Mesodermal cell (in vitro differentiated cells): ENCODE results near the gene TMEM266.

Experiments used
- H3K27ac ChIP-seq: 2 replicates; pipeline ENCODE4 v1.7.0; 2013; ENCODE audit warnings: mild to moderate bottlenecking, low read depth, low read length, moderate library complexity; ENCODE audit not compliant: severe bottlenecking
- H3K36me3 ChIP-seq: 2 replicates; pipeline ENCODE4 v1.7.1; 2013; ENCODE audit warnings: mild to moderate bottlenecking, low read length, moderate library complexity; ENCODE audit not compliant: control insufficient read depth, insufficient read depth
- H3K4me1 ChIP-seq: one replicate; pipeline ENCODE4 v1.7.1; 2013; ENCODE audit warnings: mild to moderate bottlenecking, low read length; ENCODE audit not compliant: insufficient read depth, control insufficient read depth, poor library complexity, severe bottlenecking
- H3K4me3 ChIP-seq: 2 replicates; pipeline ENCODE4 v1.7.0; 2013; ENCODE audit warnings: low read length, control low read depth, mild to moderate bottlenecking; ENCODE audit not compliant: insufficient read depth, poor library complexity, severe bottlenecking; ENCODE audit errors: extremely low read depth
- H3K9me3 ChIP-seq: 2 replicates; pipeline ENCODE4 v1.7.1; 2013; ENCODE audit warnings: mild to moderate bottlenecking, low read length, moderate library complexity; ENCODE audit not compliant: control insufficient read depth
- WGBS, 2 experiments: methylation state at CpG; one replicate each; pipeline ENCODE4 v1.1.5; 2013; ENCODE audit warnings: missing lambda C conversion rate in 2 of 2; ENCODE audit not compliant: insufficient coverage in 2 of 2; 5-methylcytosine and 5-hydroxymethylcytosine counted together

Gene TMEM266

GRCh38 chr15:76162036-76162398, 102.2 kb downstream of the TMEM266 start:
- Histone ChIP-seq H3K27ac (no peak overlapping the region), H3K36me3 (no peaks in the 10 kb centered on the region), H3K9me3 (no peaks in the 10 kb centered on the region), H3K4me3 (no peak overlapping the region), H3K4me1 (peaks cover 13% of the 10 kb centered on the region)
- 94 to 98% methylated on average over 4 to 6 of the region's 12 CpGs for WGBS, 2 experiments

- peaks cover 13% of the 10 kb centered on the region for H3K4me1 ChIP-seq
- no peak overlapping the region for H3K27ac ChIP-seq
- no peaks in the 10 kb centered on the region for H3K9me3 ChIP-seq
- WGBS, 2 experiments, result 94 to 95% methylated on average over 8 to 9 of the region's 10 CpGs
- no peak overlapping the region for H3K4me3 ChIP-seq
- no peaks in the 10 kb centered on the region for H3K36me3 ChIP-seq
These were observed 103.1 kb downstream of the TMEM266 start for GRCh38 chr15:76162784-76163456.

- 87% methylated on average over 15 to 17 of the region's 21 CpGs for whole genome bisulfite sequencing, 2 experiments
These were observed 103.9 kb downstream of the TMEM266 start for GRCh38 chr15:76163457-76164295.

GRCh38 chr15:76164602-76165001, 104.8 kb downstream of the TMEM266 start:
- no peaks in the 10 kb centered on the region for H3K36me3 ChIP-seq
- no peak overlapping the region for H3K27ac ChIP-seq
- H3K4me1 ChIP-seq, result peaks cover 17% of the 10 kb centered on the region
- H3K9me3 ChIP-seq, result no peaks in the 10 kb centered on the region
- H3K4me3 ChIP-seq, result no peak overlapping the region
- 94 to 98% methylated on average over 7 to 8 of the region's 8 CpGs for WGBS, 2 experiments

More at GRCh38 chr15:76163457-76164295, 103.9 kb downstream of the TMEM266 start:
- Histone ChIP-seq H3K36me3 (no peaks in the 10 kb centered on the region), H3K9me3 (no peaks in the 10 kb centered on the region), H3K4me3 (no peak overlapping the region), H3K4me1 (peaks cover 13% of the 10 kb centered on the region), H3K27ac (no peak overlapping the region)

- H3K36me3 ChIP-seq, result no peaks in the 10 kb centered on the region
- 94 to 96% methylated on average over 14 to 15 of the region's 15 CpGs for WGBS, 2 experiments
- H3K4me1 ChIP-seq, result peaks cover 18% of the 10 kb centered on the region
- no peak overlapping the region for H3K4me3 ChIP-seq
- no peak overlapping the region for H3K27ac ChIP-seq
- H3K9me3 ChIP-seq, result no peaks in the 10 kb centered on the region
These were observed 106.2 kb downstream of the TMEM266 start for GRCh38 chr15:76165951-76166350.

- 94 to 98% methylated on average over 14 of the region's 14 CpGs for WGBS, 2 experiments
- Histone ChIP-seq H3K4me3 (no peak overlapping the region), H3K27ac (no peak overlapping the region)
These were observed 108.6 kb downstream of the TMEM266 start for GRCh38 chr15:76168237-76168984.

GRCh38 chr15:76169018-76169417, 109.2 kb downstream of the TMEM266 start:
- Histone ChIP-seq H3K36me3 (no peaks in the 10 kb centered on the region), H3K4me3 (no peak overlapping the region), H3K4me1 (peaks cover 7% of the 10 kb centered on the region), H3K27ac (no peak overlapping the region), H3K9me3 (no peaks in the 10 kb centered on the region)
- 62 to 67% methylated on average over 3 of the region's 4 CpGs for WGBS, 2 experiments

More at GRCh38 chr15:76168237-76168984, 108.6 kb downstream of the TMEM266 start:
- Histone ChIP-seq H3K36me3 (no peaks in the 10 kb centered on the region), H3K9me3 (no peaks in the 10 kb centered on the region), H3K4me1 (peaks cover 10% of the 10 kb centered on the region)

- no peaks in the 10 kb centered on the region for H3K9me3 ChIP-seq
- no peak overlapping the region for H3K4me3 ChIP-seq
- peaks cover 7% of the 10 kb centered on the region for H3K4me1 ChIP-seq
- H3K27ac ChIP-seq, result no peak overlapping the region
- 92 to 95% methylated on average over 7 to 14 of the region's 16 CpGs for WGBS, 2 experiments
- H3K36me3 ChIP-seq, result no peaks in the 10 kb centered on the region
These were observed 110.4 kb downstream of the TMEM266 start for GRCh38 chr15:76169911-76170800.

- Histone ChIP-seq H3K36me3 (no peaks in the 10 kb centered on the region), H3K9me3 (no peaks in the 10 kb centered on the region), H3K4me1 (peaks cover 13% of the 10 kb centered on the region), H3K4me3 (no peak overlapping the region), H3K27ac (no peak overlapping the region)
- 88% methylated on average over 13 to 15 of the region's 16 CpGs for WGBS, 2 experiments
These were observed 113.0 kb downstream of the TMEM266 start for GRCh38 chr15:76172782-76173181.

- H3K4me1 ChIP-seq, result peaks cover 19% of the 10 kb centered on the region
- 93 to 95% methylated on average over 6 to 7 of the region's 8 CpGs for WGBS, 2 experiments
These were observed 113.6 kb downstream of the TMEM266 start for GRCh38 chr15:76173317-76173834.

More at GRCh38 chr15:76173317-76173834, 113.6 kb downstream of the TMEM266 start:
- Histone ChIP-seq H3K27ac (no peak overlapping the region), H3K9me3 (no peaks in the 10 kb centered on the region), H3K36me3 (no peaks in the 10 kb centered on the region), H3K4me3 (no peak overlapping the region)
